Neuronal stem cell (in vitro differentiated cells): ENCODE data around the gene ACAP1. TPM values are rescaled to one million over a fixed set of nuclear protein-coding genes. Genes with fewer than 3 reads are reported as not detected.

Source experiments
- DNase-seq: peaks from one replicate; pipeline ENCODE4 v3.0.0-alpha.2; 2013; ENCODE audit warnings: low spot score
- H2AFZ ChIP-seq: one replicate; pipeline ENCODE4 v1.6.1; 2013; ENCODE audit warnings: mild to moderate bottlenecking, low read length, inconsistent platforms
- H2AK5ac ChIP-seq: 2 replicates; pipeline ENCODE4 v1.6.1; 2013; ENCODE audit warnings: low read depth, mild to moderate bottlenecking, inconsistent platforms, low read length, moderate library complexity, mixed read lengths
- H2BK120ac ChIP-seq: 2 replicates; pipeline ENCODE4 v1.6.1; 2013; ENCODE audit warnings: low read depth, mild to moderate bottlenecking, inconsistent platforms, low read length, moderate library complexity, mixed read lengths
- H2BK12ac ChIP-seq: one replicate; pipeline ENCODE4 v1.6.1; 2013; ENCODE audit warnings: low read length, inconsistent platforms
- H2BK15ac ChIP-seq: 2 replicates; pipeline ENCODE4 v1.6.1; 2013; ENCODE audit warnings: mild to moderate bottlenecking, low read length, inconsistent platforms, mixed read lengths
- H2BK5ac ChIP-seq: one replicate; pipeline ENCODE4 v1.6.1; 2013; ENCODE audit warnings: inconsistent platforms, mild to moderate bottlenecking, low read length, moderate library complexity
- H3K14ac ChIP-seq: one replicate; pipeline ENCODE4 v1.6.1; 2013; ENCODE audit warnings: low read length, inconsistent platforms
- H3K18ac ChIP-seq: 2 replicates; pipeline ENCODE4 v1.6.1; 2013; ENCODE audit warnings: low read length, inconsistent platforms
- H3K23ac ChIP-seq: 2 replicates; pipeline ENCODE4 v1.6.1; 2013; ENCODE audit warnings: low read depth, mild to moderate bottlenecking, mixed read lengths, low read length, inconsistent platforms; ENCODE audit not compliant: poor library complexity
- H3K27ac ChIP-seq: replicated peaks from 3 replicates; pipeline ENCODE4 v1.5.1; 2013; ENCODE audit warnings: low read length, inconsistent platforms
- H3K27me3 ChIP-seq, 3 experiments: 2 replicates each; pipeline ENCODE4 v1.6.1; 2013; ENCODE audit warnings: low read length in 3 of 3, mild to moderate bottlenecking in 2 of 3, inconsistent platforms in 1 of 3, low read depth in 1 of 3, mixed read lengths in 1 of 3, moderate library complexity in 1 of 3; ENCODE audit not compliant: control insufficient read depth in 3 of 3, insufficient read depth in 3 of 3
- H3K36me3 ChIP-seq, 2 donors: replicated peaks in 1 of 2; 2 replicates each; pipeline ENCODE4 v1.6.1; 2013; ENCODE audit warnings: low read length in 2 of 2; ENCODE audit not compliant: control insufficient read depth in 2 of 2, insufficient read depth in 2 of 2
- H3K4ac ChIP-seq: 2 replicates; pipeline ENCODE4 v1.6.1; 2013; ENCODE audit warnings: inconsistent platforms, mild to moderate bottlenecking, low read length, moderate library complexity
- H3K4me1 ChIP-seq, 2 donors: 1 replicate in 1 of 2; 2 replicates in 1 of 2; pipeline ENCODE4 v1.6.1; 2013; ENCODE audit warnings: low read length in 2 of 2, low read depth in 1 of 2; ENCODE audit not compliant: control insufficient read depth in 2 of 2, insufficient read depth in 1 of 2
- H3K4me2 ChIP-seq: one replicate; pipeline ENCODE4 v1.6.1; 2013; ENCODE audit warnings: mild to moderate bottlenecking, low read length, inconsistent platforms; ENCODE audit not compliant: insufficient read depth, poor library complexity, severe bottlenecking
- H3K4me3 ChIP-seq, 2 donors: 2 replicates each; pipeline ENCODE4 v1.5.1; 2013; ENCODE audit warnings: low read length in 2 of 2, mild to moderate bottlenecking in 2 of 2, inconsistent platforms in 1 of 2, moderate library complexity in 1 of 2
- H3K79me1 ChIP-seq: one replicate; pipeline ENCODE4 v1.6.1; 2013; ENCODE audit warnings: low read depth, mild to moderate bottlenecking, inconsistent platforms, low read length, moderate library complexity
- H3K9ac ChIP-seq: one replicate; pipeline ENCODE4 v1.6.1; 2013; ENCODE audit warnings: mild to moderate bottlenecking, low read depth, low read length, inconsistent platforms; ENCODE audit not compliant: poor library complexity
- H3K9me3 ChIP-seq, 2 donors: replicated peaks in 1 of 2; 2 replicates each; pipeline versions ENCODE3 to v1.6.1; 2013; ENCODE audit warnings: low read length in 2 of 2, mild to moderate bottlenecking in 2 of 2, inconsistent platforms in 1 of 2, low read depth in 1 of 2, mixed read lengths in 1 of 2, moderate library complexity in 1 of 2; ENCODE audit not compliant: control insufficient read depth in 2 of 2, insufficient read depth in 1 of 2
- H4K8ac ChIP-seq: one replicate; pipeline ENCODE4 v1.6.1; 2013; ENCODE audit warnings: low read depth, mild to moderate bottlenecking, inconsistent platforms, low read length, moderate library complexity
- H4K91ac ChIP-seq: one replicate; pipeline ENCODE4 v1.6.1; 2013; ENCODE audit warnings: low read length, low read depth, mild to moderate bottlenecking, inconsistent platforms; ENCODE audit not compliant: poor library complexity
- WGBS, 2 donors: extraction: QIAGEN DNeasy Blood & Tissue Kit; methylation state at CpG; one replicate each; pipeline ENCODE4 v1.1.7; 2013; ENCODE audit warnings: missing lambda C conversion rate in 2 of 2, mixed read lengths in 1 of 2; ENCODE audit not compliant: insufficient read length in 2 of 2, insufficient replicate concordance in 1 of 2; ENCODE audit errors: extremely low coverage in 2 of 2; 5-methylcytosine and 5-hydroxymethylcytosine counted together
- small RNA-seq: library from polyadenylated mRNA; stranded (forward); fragments of <200 nt; extraction: miRNeasy Mini kit (QIAGEN cat#:217004); gene quantifications from one replicate; pipeline ENCODE3, GENCODE V24; 2013; ENCODE audit not compliant: insufficient read depth

ACAP1 gene

DNA sequence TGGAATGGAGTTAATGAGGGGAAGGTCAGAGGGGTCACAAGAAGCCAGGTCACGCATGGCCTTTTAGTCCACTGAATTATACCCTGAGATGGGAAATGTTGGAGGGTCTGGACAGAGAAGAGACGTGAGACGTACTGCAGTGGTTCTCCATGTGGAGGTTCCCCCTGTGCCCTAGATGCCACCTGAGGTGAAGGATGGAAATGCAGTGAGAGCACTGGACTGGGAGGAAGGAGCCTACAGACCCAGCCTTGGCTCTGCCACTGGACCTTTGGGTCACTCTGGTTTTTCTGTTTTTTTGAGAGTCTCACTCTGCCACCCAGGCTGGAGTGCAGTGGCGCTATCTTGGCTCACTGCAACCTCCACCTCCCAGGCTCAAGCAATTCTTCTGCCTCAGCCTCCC lies 59.8 kb downstream of the ACAP1 start:
- Histone ChIP-seq H3K14ac (no peak overlapping the region), H3K18ac (no peak overlapping the region), H3K23ac (no peak overlapping the region), H3K4me1 (peaks cover 3 to 7% of the 10 kb centered on the region in 2 donors), H3K27ac (no peak overlapping the region), H3K4me3 (no peak overlapping the region), H2BK120ac (no peak overlapping the region), H2BK5ac (no peak overlapping the region), H2BK15ac (no peak overlapping the region), H3K4me2 (no peak overlapping the region), H3K9ac (no peak overlapping the region), H2AFZ (no peak overlapping the region), H2AK5ac (no peak overlapping the region), H3K9me3 (peaks cover 0 to 1% of the 10 kb centered on the region in 2 donors), H3K4ac (no peak overlapping the region), H3K27me3 (no peaks in the 10 kb centered on the region), H3K36me3 (peaks cover 3 to 15% of the 10 kb centered on the region in 2 donors), H4K8ac (no peak overlapping the region), H3K79me1 (no peaks in the 10 kb centered on the region), H4K91ac (no peak overlapping the region), H2BK12ac (no peak overlapping the region)
- no CpG with 5 or more reads among the region's 4 CpGs for WGBS, 2 donors
- DNase-seq, result no peak

- no peak overlapping the region for H3K14ac ChIP-seq
- H4K91ac ChIP-seq, result no peak overlapping the region
- no peak overlapping the region for H2BK5ac ChIP-seq
- H3K9me3 ChIP-seq, result peaks cover 0 to 1% of the 10 kb centered on the region in 2 donors
- peaks cover 0 to 5% of the 10 kb centered on the region in 2 donors for H3K36me3 ChIP-seq
- no peak for DNase-seq
- no peak overlapping the region for H3K4me2 ChIP-seq
- no peak overlapping the region for H2BK15ac ChIP-seq
- H4K8ac ChIP-seq, result peak overlapping the region; percentile 43
- no peak overlapping the region for H2AK5ac ChIP-seq
- H3K23ac ChIP-seq, result no peak overlapping the region
- no peak overlapping the region for H3K9ac ChIP-seq
- H2BK120ac ChIP-seq, result no peak overlapping the region
- H3K27ac ChIP-seq, result no peak overlapping the region
- H2BK12ac ChIP-seq, result no peak overlapping the region
- no peak overlapping the region for H3K4me3 ChIP-seq
- no CpG with 5 or more reads among the region's 2 CpGs for whole genome bisulfite sequencing, 2 donors
- H3K18ac ChIP-seq, result no peak overlapping the region
- no peak overlapping the region for H2AFZ ChIP-seq
- peaks cover 2% of the 10 kb centered on the region for H3K79me1 ChIP-seq
- no peak overlapping the region for H3K4ac ChIP-seq
- no peaks in the 10 kb centered on the region for H3K27me3 ChIP-seq
- peaks cover 10% of the 10 kb centered on the region in 2 donors for H3K4me1 ChIP-seq
These were observed 62.3 kb downstream of the ACAP1 start for GRCh38 chr17:7398612-7399011.

Small RNAs within 50 kb of the gene (small RNA-seq; reads per million reads assigned to genes)
- not detected for gene AC026954.2
